HG03565 (cell line): ENCODE data around the gene CMIP.
A peak's percentile ranks its signal among the peaks of the same experiment; 100 is the strongest.

Experiments
- ATAC-seq: cut with Tn5 transposase; IDR thresholded peaks from one replicate; pipeline ENCODE4 v1.9.1; 2021; ENCODE audit warnings: mild to moderate bottlenecking, moderate library complexity; ENCODE audit not compliant: unreplicated experiment

Gene CMIP

DNA sequence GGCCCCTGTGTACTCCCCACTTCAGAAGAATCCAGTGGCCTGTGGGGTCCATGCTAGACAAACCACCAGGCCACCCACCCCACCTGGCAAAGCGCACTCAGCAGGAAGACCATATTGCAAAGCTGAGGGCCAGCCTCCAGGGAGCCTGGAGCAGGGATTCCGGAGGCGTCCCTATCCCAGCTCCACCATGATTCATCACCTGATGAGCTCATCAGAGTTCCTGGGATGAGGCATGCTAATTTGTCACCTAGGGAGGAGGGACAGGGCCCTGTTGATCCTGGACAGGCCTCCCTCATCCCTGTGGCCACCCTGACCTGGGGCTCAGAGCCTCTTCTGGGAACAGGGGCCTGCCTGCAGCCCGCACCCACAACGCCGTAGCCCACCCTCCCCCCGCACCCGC, 202.9 kb downstream of the CMIP start:
- no peak for ATAC-seq

DNA sequence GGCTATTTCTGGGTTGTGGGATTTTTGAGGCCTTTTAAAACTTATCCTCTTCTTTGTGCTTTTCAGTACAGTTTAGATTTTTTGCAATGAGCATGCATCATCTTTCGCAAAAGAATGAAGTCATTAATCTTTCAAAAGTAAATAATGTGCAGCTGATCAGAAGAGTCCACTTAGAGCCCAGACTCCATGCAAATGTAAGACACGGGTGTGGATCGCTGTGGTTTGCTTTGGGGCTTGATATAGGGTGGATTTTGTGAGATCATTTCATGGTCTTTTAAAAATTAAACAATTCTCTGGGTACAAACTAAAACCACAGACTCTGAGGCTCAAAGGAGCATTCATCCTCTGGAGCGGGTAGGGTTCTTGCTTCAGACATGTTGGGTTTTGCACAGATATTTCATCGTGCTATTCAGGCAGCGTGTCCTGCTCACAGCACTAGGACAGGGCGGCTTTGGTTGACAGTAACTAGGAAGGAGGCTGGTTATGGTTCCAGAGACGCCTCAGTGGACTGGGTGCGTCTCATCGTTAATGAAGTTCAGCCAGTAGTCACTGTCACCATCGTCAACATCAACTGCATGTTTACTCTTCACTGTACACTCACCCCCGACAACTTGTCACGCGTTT, 205.1 kb downstream of the CMIP start:
- no peak for ATAC-seq

DNA sequence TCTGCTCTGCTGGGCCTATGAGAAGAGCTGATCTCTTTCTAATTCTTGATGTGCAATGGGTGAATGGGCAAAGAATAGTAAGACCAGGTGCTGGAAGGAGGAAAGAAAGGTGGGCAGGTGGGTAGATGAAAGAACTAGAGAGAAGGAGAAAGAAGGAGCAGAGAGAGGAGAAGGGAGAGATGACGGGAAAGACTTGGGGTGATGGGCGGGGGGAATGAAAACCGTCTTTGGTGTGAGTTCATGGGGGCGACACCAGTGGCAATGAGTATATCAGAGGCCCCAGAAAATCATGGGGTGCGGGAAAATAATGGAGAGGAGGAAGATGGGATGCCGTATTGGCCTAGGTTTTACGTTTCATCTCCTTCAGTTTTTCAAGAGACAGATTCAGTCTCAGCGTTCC, 205.7 kb downstream of the CMIP start:
- ATAC-seq: no peak

DNA sequence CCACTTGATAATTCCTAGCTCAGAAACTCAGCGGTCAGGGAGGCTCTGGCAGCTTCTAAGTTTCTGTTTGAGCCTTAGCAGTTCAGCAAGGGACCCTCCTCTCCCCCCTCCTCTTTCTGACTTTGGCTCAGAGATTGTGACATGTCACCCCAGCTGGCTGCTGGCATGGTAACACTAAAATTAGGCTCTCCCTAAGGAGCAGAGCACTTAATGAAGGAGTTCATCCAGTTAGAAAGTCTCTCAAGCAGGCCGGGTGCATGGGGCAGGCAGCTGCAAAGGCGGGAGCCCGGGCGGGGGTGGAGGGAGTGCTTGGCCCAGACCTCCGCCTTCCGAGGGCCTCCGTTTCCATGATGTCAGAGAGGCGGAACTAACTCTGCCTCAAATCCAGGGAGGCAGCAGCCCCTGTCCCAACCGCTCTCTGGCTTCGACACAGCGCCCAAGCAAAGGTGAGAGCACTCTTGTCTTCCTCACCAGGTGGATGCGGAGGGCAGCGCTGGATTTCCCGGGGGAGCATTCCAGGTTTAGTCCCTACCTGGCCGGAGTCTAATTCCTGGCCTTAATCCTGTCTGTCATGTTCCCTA, 206.5 kb downstream of the CMIP start:
- ATAC-seq: no peak

DNA sequence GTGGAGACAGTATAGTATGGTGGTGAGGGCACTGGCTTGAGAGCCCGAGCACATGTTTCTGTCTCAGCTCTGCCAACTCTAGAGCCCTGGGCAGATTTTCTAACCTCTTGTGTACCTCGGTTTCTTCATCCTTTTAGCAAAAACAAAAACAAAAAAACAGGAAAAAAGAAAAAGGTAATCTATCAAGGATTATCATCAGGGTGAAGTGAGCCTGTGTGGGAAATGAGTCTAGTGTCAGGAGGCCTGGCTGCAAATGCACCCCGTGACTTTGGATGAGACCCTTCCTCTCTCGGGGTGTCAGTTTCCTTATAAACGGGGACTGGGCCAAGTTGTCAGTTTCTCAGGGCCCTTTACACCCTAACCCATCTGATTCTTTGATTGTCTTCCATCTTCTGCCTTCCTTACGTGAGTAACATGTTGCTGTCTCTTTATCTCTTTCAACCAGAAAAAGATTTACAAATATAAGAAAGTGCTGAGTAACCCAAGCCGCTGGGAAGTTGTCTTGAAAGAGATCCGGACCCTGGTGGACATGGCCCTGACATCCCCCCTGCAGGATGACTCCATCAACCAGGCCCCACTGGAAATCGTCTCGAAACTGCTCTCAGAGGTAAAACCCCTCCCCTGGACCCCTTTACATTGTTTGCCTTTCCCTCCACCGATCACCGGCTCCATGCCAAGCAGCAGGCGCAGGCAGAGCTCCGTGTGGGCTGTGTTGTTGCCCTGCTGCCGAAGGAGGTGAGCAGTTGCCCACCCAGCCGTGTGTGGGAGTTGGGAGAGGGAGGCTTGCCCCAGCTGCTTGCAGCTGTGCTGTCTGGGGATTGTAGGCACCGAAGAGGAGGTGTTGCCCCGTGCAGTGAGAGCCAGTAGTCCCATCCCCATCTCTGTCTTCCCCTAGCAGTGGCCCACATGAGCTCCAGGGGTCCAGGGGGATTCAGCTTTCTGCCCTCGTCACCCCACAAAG, 207.4 kb downstream of the CMIP start:
- no peak for ATAC-seq

DNA sequence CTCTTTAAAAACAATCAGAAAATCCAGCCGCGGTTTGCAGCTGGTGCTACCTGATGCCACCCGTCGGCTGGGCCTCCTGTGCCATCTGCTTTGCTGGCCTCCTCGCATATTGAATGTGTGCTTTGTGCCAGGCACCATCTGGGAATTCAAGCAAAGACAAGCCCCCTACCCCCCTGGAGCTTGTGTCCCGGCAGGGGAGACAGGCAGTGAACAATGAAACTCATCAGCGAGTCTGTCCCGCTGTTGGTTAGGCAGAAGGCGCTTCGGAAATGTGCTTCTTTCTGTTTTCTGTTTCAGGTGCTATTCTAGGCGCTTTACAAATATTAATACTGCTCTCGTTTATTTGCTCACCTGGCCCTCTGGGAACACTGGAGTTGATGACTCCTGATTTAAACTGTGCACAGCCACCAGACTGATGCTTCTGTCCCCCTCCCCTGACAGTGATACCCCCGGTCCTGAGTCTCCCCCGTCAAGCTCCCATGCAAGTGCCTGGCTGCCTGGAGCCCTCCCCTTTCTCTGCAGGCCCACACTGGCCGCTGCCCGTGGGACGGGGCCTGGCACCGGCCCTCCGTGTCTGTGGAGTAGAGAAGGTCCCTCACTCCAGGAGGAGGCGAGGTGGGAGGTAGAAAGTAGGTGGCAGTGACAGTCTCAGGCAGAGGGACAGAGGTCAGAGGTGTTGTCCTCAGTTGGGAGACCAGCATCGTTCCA, 208.3 kb downstream of the CMIP start:
- no peak for ATAC-seq

DNA sequence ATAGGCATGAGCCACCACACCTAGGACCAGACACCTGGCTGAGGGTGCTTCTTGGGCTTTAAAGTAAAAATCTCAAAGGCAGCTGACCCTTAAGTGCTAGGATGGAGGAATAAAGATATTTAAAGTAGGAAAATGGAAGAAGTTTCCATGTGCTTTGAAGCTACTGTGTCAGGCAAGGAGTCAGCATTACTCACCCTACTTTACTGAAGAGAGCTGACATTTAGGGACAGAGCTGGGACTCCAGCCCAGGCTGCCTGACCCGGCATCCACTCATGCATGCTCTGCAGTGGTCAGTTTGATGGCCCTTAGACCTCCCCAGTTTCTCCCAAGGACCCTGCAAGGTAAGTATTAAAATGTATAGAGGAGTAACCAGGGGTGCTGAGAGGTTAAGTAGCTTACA, 209.7 kb downstream of the CMIP start:
- no peak for ATAC-seq

DNA sequence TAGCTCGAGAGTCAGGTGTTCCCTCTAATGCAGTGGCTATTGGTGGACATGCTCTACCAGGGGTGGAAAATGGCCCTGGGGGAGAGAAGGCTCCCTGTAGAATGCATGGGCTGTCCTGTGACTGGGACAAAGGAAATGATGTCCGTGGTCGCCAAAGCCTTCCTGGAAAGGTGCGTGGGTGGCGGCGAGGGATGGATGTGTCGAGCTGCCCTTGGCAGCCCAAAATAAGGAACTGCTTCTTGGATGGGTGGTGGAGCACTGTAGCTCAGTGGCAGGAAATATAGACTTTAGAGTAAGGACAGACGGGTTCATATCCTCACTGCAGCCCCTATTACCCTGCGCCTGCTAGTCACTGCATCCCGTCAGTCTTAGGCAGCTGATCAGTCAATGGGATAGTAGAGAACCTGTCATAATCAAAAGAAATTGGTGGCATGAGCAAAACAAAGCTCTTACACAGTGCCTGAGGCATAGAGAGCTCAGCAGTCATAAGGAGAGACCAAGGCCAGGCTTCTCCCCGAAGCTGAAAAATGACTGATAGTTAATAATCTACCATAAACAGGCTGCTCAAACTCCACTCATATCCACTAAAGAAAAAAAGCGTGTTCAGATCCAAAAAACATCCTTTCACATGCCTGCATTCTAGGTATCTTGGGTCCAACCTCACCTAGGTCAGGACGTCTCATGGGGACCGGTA, 211.0 kb downstream of the CMIP start:
- no peak for ATAC-seq

DNA sequence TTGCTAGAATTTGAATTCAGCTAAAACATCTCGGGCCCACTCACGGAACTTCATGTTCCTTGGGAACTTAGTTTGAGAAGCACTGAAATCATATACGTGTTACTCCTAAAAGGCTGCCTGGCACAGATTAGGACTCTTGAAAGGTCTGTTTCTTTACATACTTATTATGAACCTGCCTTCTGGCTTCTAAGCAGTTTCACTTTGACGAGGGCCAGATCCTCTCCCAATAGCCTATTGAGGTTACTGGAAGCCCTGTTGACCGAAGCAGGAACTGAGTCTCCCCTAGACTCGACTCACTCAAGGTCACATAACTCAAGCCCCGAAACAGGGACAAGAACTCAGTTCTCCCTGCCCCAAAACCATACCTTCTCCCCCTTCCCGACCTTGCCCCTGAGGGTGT, 212.6 kb downstream of the CMIP start:
- peak; percentile 46 for ATAC-seq

DNA sequence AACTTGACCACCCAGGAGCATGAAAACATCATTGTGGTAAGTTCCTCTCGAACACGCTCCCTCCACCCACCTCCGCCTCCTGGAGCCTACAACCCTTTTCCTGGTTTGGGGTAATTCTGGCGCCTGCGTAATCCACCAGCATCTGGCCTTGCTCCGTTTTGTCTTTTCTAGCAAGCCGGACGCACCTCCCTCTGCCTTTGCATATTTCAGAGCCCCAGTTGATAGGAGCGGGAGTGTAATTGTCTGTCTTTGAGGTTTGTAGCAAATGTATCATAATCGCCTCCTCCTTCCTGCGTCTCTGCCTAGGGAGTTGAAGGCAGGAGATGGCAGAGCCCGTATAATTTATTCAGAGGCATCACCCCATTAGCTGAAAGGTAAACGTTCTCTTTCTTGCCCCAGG, 213.2 kb downstream of the CMIP start:
- ATAC-seq: no peak

DNA sequence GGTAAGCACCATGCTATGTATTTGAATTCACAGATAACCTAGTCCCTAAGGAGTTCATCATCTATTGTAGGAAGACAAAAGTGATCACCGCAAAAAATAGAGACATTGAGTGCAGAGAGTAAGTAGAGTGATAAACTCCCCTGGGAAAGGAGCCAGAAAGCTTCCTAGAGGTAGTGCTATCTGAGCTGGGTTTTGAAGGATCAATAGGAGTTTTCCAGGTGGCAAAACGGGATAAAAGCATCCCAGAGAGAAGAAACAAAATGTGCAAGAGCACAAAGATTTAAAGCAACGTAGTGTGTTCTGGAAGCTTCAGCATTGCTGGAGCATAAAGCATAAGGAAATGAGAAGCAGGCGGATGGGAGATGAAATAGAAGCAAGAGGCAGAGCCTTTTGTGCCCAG, 213.8 kb downstream of the CMIP start:
- ATAC-seq: no peak

DNA sequence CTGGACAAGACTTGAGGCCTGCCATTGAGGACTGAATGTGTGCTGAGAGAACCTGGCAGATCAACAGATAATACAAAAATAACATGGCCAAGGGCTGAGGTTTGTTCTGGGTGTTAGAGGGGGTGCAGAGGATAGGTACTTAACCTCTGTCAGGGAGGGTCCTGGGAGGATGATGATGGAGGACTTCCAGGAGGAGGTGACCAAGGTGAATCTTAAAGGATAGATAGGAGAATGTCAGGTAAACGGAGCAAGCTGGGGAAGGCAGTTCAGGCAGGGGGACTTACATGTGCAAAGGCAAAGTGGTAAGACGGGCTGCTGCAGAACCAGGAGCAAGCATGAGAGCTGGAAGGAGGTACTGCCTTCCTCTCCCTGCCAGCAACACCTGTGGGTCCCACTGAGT, 214.6 kb downstream of the CMIP start:
- ATAC-seq: no peak

DNA sequence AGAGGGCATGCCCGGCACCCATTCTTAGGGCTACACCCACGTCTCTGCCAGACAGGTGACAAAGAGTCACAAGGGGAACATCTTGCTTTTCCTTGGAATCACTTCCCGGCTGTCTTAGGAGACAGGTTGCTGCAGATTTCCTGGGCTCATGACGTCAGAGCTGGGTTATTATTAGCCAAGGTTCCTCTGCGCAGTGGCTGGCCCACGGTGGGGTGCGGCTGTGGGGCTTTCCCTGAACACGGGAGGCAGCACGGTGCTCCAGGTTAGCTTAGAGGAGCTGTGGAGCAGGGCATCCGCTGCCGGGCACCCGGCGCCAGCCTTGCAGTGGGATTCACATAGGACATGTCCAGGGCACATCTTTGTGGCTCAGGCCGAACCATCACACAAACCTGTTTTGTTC, 216.5 kb downstream of the CMIP start:
- ATAC-seq: no peak

DNA sequence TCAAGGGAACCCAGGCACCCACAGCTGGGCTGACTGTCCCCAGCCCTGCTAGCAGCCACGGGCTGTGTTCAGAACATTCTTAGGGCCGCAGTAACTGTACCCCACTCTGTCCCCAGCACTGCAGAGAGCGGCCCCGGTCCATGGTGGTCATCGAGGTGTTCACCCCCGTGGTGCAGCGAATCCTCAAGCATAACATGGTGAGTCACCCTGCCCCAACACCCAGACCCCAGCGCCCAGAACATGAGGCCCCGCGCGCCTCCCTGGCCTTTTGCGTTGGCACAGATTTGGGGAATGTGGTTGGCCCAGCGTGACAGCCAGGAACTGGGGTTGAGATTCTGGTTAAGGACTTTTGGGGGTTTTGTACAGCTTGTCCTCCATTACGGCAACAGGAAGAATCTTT, 219.5 kb downstream of the CMIP start:
- no peak for ATAC-seq

DNA sequence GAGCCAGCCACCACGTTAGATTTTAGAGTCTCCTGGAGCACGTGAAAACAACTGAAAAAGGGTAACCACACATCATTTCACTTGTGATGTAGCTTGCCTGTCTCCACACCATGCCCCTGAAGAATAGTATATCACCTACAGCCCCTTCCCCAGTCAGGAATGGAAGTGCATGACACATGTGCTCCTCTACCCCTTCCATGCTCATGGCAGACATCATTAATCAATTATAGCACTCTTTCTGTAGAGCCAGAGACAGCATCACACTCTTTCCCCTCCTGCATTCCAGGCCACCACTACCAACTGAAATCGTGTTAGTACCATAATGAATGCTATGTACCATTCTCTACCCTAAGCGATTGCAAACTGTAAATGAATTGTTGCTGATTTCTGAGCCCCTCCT, 221.0 kb downstream of the CMIP start:
- ATAC-seq: no peak

DNA sequence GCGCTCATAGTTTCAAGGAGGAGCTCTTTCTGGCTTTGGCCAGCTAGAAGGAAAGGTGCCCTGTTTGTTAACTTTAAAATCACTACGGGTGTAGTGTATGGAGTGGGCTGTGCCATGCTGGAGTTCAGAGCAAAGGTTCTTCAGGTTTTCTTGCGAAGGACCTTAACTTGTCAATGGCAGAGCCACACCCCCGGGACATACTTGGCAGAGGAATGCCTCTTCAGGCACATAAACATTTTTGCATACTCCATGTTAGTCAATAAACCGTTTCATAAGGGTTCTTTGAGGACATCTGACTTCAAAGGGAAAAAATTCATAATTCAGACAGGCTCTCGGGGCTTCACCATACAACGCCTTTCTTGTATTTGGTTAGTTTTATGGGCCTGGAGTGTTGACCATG, 221.5 kb downstream of the CMIP start:
- no peak for ATAC-seq

DNA sequence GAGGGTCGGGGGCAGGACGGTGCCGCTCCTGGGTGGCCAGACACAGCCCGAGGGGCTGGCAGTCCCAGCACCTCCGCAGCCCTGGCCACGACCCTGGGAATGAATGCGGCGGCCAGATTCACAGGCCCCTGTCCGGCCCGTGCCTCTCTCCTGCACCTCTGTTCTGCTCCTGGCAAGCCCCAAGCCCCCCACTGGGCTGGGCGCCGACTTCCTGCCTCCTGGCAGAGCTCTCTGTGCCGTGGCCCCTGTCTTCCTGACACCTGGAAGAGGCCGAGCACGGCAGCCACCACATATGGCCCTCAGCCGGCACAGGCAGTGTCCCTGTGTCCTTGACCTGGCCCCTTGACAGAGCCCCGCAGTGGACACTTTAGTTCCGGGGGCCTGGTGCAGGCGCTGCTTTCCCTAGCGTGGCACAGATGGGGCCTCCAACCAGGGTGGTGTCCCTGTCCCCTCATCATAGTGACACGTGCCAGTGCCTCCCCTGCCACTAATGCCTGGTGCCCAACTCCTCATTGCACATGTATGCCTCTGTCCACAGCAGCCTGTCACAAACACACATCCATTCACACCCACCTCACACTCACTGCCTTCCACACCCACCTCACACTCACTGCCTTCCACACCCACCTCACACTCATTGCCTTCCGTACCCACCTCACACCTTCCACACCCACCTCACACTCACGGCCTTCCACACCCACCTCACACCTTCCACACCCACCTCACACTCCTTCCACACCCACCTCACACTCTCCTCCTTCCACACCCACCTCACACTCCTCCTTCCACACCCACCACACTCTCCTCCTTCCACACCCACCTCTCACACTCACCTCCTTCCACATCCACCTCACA, 223.9 kb downstream of the CMIP start:
- ATAC-seq: no peak

DNA sequence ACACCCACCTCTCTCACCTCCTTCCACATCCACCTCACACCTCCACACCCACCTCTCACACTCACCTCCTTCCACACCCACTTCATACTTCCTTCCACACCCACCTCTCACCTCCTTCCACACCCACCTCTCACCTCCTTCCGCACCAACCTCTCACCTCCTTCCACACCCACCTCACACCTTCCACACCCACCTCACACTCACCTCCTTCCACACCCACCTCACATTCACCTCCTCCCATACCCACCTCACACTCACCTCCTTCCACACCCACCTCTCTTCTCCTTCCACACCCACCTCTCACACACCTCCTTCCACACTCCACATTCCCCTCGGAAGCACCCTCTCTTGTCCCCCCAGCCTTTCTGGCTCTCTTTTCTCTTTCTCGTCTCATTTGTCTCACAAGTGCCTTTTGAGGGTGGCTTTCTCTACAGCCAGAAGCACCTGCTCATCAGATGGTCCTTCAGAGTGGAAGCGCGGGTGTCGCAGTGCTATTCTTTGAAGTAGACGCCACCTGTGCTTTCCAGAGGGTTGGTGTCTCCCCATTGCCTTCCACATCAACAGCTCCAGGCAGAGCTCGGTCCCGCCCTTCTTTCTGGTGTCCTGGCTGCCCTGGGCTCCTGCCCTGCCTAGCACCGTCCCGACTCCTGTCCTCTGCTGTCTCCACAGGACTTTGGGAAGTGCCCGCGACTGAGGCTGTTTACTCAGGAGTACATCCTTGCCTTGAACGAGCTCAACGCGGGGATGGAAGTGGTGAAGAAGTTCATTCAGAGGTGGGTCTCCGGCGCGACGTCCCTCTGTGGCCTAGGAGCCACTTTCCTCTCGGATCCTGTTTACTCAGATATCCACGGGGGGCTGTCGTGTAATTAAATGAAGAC, 225.1 kb downstream of the CMIP start:
- no peak for ATAC-seq
